Ecto neural progenitor cell (in vitro differentiated cells): ENCODE measurements around the gene ACAD9.
"Not testable (repeated sequence)": the region's sequence is repeated elsewhere in the genome, so short reads cannot be mapped to it uniquely, and the experiment has no call there.

Experiments used
- DNase-seq: peaks from one replicate; pipeline ENCODE4 v3.0.0-alpha.2; 2018; ENCODE audit warnings: low spot score

ACAD9 gene

DNA sequence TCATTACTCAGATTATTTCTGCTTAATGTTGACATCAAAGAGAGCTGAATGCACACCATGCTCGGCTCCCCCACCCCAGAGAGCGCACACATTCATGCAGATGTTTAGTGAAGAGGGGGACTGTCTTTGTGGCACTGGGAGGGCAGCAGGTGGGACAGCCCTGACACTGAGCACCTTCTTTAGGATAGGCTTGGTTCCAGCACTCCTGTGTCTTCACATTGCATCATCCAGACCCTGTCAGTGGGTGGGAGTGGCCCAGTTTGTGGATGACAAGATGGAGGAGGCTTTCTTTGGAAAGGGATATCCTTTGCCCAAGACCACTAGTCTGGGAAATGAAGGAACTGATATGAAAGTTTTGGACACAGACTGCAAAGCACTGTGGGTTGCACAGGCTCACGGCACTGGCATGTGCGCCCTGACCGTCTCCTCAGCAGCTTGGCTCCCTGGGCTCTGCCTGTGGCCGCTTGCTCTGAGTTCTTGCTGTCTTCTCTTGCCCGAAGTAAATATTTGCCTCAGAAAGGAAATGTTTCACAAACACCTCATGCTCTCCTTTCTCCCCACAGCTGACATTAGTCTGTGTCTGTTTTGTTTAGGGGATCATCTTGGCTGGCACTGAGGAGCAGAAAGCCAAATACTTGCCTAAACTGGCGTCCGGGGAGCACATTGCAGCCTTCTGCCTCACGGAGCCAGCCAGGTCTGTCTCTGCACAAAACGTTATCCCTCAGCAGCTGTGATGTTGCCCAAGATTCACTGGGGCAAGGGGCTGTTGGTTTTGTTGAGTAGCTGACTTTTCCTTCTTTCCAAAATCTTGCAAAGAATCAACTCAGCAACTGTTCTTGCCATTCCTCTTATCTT is 16.6 kb downstream of the ACAD9 start:
- DNase-seq, result no peak

DNA sequence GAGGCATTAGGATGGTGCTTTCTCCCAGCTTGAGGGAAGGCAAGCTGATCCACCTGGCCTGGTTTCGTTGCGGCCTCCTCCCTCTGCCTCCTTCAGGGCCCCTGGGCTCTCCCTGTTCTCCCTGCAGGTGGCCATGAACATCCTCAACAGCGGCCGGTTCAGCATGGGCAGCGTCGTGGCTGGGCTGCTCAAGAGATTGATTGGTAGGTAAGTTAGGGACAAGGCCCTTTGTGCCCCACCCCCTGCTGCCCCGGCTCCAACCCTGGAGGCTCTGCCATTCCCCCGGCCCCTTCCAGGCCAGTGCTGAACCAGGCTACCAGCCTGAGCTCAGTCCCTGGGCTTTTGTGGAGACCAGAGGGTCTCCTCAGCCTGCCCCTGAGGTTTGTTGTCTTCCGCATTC is 23.0 kb downstream of the ACAD9 start:
- DNase-seq, result no peak

DNA sequence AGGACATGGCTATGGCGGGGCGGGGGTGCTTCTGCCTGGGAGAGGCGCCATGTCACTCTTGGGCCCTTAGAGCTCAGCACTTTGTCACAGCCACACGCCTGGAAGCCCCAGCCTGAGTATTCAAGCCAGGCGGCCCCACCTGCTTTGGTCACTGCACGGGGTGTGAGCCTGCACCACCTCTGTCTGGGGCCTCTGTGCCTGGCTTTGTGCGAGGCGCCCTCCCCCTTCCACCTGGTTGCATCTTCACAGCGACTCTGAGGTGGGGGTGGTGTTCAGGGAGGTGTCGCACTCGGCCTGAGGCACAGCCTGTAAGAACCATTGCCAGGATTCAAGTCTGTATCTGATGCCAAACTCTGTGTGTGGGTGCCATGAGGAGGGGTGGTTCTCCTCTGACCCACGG is 24.1 kb downstream of the ACAD9 start:
- no peak for DNase-seq

DNA sequence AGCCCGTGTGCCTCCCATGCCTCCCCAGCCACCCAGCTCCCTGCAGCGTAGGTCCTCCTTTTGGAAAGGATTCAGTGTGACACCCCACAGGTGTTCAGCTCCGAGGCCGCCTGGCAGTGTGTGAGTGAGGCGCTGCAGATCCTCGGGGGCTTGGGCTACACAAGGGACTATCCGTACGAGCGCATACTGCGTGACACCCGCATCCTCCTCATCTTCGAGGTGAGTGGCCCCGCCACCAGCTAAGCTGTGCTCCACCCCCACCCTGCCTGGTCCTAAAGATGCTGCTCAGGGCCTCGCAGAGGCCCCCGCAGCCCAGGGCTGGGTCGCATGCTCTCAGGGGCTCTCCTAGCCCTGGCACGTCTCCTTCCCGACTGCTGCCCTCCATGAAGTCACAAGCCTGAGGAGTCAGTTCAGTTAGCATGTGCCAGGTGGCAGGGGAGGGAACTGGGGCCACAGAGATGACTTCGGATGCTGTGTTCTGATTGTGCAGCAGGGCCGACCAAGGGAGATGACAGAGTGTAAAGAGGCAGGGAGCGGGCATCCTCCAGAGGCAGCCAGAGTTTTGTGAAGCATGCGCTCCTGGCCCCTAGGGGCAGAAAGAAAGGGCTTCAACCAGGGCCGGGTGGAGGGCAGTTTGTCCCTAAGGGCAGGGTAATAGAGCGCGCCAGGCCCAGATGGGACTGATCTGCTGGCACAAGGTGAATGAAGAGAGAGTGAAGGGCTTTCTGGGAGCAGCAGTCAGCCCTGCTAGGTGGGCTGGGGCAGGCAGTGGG is 26.8 kb downstream of the ACAD9 start:
- no peak for DNase-seq

DNA sequence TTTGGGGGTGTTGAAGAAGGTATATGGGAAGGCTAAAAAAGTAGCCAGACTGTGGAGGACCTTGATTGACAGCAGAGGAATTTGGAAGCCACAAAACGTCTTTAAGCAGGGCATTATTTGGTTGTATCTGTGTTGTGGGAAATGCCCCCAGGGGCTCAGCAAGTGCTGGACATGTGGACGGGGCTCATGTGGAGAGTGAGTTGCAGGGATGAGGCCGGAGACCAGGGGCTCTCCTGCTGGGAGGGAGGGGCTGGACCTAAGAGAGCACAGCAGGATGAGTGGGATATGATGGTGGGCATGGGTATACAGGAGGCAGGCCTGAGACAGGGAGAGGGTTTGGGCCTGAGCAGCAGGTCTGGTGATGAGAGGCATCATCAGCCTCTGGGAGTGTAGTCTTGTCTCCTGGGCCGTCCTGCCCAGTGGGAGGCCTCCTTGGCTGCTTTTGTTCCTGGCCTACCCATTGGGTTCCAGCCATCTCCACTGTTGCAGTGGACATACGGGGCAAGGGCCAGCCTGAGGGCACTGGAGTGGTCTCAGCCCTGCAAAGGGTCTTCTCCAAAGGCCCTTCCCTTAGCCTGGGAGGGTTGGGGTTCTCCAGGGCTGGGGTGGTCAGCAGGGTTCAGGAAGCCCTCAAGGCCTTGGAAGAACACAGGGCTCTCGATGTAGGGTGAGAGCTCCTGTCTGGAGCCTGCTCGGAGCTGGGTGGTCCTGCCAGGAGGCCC is 27.5 kb downstream of the ACAD9 start:
- DNase-seq, result no peak

DNA sequence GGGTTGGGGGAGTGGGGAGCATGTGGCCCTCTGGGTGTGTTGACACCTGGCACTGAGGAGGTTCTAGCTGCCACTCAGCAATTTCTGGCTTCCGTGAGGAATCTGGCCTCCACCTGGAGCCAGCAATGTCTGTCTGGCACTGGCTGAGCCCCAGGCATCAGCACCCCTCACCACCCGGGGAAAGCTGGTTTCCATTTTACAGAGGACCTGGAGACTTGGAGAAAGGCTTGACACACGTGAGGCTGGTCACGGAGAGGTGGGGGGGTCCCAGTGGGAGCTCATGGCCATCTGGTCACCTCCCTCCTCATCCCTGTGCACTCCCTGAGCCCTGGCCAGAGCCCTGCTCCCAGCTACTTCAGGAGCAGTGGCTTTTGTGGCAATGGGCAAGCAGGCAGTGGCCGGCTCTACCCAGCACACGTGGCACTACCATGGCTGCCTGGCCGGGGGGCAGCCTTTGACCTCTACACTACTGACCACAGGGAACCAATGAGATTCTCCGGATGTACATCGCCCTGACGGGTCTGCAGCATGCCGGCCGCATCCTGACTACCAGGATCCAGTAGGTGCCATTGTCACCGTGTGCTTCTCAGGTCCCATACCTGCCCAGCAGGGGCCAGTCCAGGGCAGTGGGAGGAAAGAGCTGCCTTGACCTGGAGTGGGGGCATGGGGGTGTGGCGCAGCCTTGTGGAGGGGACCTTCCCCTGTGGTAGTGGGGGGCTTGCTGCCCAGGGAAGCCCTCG is 28.5 kb downstream of the ACAD9 start:
- DNase-seq, result no peak

DNA sequence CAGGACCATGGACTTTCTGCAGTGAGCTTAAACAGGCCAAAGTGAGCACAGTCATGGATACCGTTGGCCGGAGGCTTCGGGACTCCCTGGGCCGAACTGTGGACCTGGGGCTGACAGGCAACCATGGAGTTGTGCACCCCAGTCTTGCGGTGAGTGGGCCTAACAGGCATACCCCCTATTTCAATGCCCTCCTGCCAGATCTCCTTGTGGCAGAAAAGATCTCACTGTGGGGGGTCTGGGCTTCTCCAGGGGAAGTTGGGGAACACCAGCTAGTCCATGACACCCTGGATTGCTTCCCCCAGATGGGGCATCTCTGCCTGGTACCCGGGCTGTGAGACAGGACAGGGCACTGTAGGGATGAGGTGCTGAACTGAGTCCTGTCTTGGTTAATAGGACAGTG is 29.5 kb downstream of the ACAD9 start:
- no peak for DNase-seq

DNA sequence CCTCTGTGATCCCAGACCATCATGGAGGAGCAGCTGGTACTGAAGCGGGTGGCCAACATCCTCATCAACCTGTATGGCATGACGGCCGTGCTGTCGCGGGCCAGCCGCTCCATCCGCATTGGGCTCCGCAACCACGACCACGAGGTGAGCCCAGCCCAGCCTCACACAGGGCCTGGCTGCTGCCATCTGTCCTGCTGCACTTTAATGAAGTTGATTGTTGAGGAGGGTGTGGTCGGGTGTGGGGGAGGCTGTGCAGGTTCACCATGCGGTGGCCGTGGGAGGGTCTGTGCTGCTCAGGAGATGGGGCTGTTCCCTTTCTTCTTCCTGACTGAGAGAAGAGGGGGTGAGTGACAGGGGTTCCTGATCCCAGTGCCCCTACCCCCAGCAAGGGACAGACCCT is 30.6 kb downstream of the ACAD9 start:
- no peak for DNase-seq

DNA sequence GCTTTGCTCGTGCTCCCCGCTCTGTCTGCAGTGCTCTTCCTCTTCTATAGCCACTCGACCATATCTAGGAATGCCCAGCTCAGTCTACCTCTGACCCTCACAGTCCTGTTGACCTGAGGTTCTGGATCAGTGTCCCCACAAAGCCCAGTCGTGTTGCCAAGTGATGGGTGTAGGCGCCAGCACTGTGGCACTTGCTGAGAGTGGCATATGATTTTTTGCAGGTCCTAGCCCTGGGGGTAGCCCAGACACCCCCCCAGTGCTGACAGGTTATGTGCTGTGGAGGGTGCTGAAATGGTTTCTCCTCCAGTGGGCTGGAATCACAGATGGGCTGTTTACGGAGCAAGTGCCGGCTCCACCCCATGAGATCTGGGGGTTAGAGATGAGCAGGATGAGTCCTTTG is 32.5 kb downstream of the ACAD9 start:
- DNase-seq, result no peak

DNA sequence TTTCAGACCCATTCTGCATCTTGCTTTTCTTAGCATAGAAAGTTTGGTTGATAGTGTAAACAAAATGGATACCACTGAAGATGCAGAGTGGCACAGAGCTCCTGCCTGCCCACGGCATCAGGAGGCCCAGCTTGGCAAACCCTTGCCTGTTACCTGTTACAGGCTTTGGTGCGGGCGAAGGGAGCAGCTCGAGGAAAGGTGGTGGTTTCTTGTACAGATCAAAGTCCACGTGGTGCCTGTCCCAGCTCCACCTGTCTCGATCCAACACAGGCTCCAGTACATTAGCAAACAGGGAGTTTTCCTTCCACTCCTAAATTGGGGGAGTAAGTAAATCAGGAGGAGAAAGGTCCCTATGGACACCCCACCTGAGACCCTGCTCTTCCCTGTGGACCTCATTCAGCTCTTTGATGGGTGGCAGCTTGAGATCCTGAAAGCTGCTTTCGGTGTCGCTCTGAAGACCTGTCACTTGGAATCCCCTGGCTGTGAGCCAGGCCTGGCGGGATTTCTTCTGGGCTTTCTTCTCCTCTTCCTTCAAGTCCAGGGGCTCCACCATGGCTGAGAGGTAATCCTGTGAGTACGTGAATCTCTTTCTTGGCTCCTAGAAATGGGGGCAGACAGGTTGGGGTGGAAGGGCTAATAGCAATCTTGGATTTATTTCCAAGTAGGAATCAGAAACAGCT is 35.7 kb downstream of the ACAD9 start:
- DNase-seq, result no peak

DNA sequence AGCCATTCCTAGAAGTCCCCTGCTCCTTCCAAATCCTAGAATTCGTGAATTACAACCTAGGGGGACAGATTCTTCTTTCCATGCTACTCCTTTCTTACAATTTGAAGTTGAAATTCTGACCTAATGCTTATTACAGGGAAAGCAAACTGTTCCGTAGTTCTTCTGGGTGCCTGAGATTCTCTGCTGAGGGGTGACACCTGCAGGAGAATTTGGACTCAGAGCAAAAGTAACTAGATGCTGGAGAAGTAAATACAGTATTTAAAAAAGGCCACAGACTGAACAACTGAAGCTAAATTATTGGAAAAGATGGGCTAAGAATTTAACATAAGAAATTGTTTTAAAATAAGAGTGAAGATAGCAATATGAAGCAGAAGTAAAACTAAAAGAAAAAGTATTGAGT is 37.9 kb downstream of the ACAD9 start:
- DNase-seq, result no peak

DNA sequence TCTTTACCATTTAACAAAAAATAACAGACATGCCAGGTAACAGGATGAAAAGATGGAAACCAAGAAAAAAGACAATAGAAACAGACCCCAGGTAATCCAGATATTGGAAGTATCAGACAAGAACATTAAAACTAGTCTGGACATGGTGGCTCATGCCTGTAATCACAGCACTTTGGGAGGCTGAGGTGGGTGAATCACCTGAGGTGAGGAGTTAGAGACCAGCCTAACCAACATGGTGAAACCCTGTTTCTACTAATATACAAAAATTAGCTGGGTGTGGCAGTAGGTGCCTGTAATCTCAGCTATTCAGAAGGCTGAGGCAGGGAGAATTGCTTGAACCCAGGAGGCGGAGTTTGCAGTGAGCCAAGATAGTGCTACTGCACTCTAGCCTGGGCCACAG is 40.6 kb downstream of the ACAD9 start:
- no peak for DNase-seq

DNA sequence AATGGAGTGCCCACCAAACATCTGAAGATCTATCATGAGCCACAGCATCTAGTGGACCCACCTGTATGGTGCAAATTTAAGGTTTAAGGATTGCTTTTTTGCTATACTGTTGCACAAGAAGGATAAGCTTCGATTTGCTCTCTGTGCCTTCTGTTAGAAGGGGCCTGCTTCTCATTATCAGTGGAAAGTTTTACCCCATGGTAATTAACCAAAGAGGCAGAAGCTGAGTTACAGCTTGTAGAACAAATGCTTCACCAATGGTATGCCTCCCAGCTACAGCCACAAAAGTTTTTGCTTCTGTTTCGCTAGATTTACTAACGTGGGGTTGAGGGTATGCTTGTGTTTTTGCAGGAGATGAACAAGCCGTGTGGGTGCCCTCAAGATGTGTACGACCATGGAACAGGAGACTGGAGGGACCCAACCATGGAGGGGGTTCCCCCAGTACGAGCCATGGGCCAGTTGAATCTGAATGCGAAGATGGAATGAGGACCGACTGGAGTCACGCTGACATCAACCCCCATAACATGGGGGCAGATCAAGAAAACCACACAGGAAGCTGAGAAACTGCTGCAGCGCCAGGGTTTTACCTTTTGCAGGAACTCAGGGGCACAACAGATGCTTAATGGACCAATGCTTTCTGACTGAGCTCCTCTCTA is 43.5 kb downstream of the ACAD9 start:
- DNase-seq, result no peak

DNA sequence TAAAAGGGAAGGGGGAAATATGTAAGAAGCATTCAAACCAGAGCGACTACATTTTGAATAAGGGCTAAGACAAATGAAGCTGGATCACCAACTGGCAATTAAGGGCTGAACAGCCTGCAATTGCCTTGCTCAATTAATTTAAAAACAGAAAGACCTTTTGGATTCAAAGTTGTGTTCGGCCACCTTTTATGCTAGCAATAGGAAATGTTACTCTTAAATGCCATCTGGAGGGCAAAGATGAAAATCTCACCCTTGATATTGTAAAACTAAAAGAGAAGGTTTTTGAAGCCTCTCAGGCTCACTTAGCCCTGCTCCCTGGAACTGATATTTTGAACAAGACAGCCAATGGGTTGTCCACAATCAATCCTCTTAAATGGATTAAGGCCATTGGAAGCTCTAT is 44.2 kb downstream of the ACAD9 start:
- no peak for DNase-seq

DNA sequence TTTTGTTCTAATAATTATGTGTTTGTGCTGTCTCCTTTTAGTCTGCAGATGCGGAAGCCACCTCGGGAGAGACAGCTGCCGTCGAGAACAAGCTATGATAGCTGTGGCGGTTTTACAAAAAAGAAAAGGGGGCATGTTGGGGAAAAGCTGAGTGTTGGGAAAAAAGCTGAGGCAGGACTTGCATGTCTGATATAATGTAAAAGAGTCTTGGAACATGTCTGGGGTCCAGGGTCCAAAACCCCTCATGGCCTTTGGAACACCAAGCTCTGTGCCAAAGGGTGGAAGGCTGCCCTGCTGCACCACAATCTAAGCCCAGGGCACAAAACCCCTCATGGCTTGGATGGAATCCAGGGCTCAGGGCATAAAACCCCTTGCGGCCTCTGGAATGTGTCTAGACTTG is 44.6 kb downstream of the ACAD9 start:
- DNase-seq, result not testable (repeated sequence)

DNA sequence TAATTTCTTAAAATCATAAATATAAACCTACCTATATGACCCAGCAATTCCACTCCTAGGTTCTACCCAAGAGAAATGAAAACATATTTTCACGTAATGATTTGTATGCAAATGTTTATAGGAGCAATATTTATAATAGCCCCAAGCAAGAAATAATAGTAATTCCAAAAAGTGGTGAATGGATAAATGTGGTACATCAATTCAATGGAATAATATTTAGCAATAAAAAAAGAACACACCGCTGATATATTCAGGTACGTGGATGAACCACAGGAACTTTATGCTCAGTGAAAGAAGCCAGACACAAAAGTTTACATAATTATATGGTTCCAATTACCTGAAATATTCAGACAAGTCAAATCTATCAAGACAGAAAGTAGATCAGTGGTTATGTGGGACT is 49.9 kb downstream of the ACAD9 start:
- no peak for DNase-seq

DNA sequence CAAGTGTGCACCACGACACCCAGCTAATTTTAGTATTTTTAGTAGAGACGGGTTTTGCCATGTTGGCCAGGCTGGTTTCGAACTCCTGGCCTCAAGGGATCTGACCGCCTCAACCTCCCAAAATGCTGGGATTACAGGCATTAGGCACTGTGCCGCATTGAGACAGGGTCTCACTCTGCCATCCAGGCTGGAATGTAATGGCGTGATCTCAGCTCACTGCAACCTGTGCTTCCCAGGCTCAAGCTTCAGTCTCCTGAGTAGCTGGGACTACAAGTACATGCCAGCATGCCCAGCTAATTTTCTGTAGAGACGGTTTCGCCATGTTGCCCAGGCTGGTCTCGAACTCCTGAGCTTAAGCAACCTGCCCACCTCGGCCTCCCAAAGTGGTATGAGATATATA is 51.6 kb downstream of the ACAD9 start:
- no peak for DNase-seq

DNA sequence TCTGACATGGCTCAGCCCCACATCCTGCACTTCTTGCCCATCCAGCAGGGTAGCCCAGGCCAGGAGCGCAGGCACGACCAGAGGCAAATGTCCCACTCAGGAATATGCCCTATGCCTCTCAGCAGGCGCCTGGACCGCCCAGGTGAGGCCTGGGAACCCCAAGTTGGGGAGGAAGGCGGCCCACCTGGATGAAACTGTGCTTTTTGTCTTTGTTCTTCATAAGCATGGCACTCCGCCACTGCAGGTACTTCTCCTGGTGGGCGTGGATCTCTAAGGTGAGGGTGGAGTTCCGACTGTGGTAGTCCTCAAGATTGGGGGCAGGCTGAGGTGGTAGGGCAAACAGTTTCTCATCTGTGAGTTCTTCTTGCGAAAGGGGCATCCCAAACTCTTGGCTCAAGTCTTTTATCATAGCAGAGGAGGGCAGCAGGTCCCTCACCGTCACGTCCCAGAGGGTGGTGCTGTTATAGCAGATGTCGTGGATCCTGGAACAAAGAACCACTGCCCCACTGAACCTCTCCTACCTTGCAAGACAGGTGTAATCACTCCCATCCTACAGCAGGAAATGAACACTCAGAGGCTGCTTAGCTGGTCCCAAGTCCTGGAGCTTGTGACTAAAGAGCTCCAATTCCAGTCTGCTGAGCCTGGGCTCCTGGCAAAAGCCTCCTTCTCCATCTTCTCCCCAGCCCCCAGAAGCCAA is 53.2 kb downstream of the ACAD9 start:
- no peak for DNase-seq

DNA sequence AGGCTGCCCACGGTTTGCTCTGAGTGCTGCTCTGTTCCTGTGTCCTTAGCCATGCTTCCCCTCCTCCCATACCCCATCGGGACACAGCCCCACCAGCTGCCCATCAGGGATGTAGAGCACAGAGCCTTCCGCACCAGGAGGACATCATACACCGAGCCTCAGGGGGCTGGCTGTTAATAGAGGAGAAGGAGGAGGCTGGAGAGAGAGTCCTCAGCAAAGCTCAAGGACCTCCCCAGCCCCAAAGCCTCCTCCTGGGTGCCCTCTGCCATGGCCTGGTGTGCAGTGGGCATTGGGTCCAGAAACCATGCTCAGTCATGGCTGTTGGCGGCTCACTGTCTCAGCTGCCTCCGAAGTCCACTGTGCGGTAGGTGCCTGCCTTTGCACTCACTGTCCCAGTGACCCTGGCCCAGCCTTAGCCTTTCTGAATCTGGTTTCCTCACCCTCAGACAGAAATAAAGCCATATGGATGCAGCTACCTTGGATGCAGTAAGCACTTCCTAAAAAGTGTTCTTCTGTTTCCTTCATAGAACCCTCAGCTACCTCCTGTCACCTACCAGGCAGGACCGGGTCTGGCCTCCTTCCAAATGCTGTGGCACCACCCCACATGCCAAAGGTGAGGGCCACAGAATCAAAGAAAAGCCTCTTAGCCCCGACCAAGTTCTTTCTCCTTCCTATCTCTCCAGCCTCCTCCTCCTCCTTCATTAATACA is 53.9 kb downstream of the ACAD9 start:
- DNase-seq, result no peak

DNA sequence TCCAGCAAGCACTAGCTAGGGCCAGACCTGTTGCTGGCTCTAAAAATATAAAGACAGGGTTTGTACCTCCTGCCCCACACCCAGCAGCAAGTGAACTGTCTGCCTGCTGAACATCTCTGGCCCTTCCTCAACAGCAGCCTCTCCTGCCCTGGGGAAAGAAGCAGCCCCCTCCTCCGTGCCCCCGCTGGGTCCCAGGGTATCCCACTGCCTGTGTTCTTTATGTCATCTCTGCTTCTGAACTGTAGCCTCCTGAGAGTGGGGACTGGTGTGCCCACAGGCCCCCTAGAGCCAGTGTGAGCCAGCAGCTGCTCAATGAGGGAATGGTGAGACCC is 54.5 kb downstream of the ACAD9 start:
- DNase-seq, result no peak
